Ascending aorta (tissue), 2 donors: ENCODE measurements around the gene NOC4L. TPM values are rescaled to one million over a fixed set of nuclear protein-coding genes. Genes with fewer than 3 reads are reported as not detected.
A peak's percentile ranks its signal among the peaks of the same experiment; 100 is the strongest.

Experiments used
- DNase-seq, 2 donors: peaks; one replicate each; pipeline ENCODE4 v3.0.0-alpha.2; 2019; ENCODE audit warnings: low spot score in 2 of 2
- H3K27ac ChIP-seq, 2 donors: fragments of 200-600 bp; sonication (generic); one replicate each; pipeline ENCODE4 v1.5.1; 2016 to 2017; ENCODE audit warnings: mild to moderate bottlenecking in 1 of 2
- H3K27me3 ChIP-seq: fragments of 200-600 bp; sonication (generic); one replicate; pipeline ENCODE4 v1.5.1; 2017
- H3K36me3 ChIP-seq, 2 donors: fragments of 200-600 bp; sonication (generic); one replicate each; pipeline ENCODE4 v1.5.1; 2016
- H3K4me1 ChIP-seq, 2 donors: fragments of 200-600 bp; sonication (generic); one replicate each; pipeline ENCODE4 v1.5.1; 2016 to 2017; ENCODE audit warnings: mild to moderate bottlenecking in 1 of 2
- H3K4me3 ChIP-seq, 2 donors: fragments of 200-600 bp; sonication (generic); one replicate each; pipeline ENCODE4 v1.5.1; 2016 to 2017; ENCODE audit warnings: mild to moderate bottlenecking in 1 of 2
- H3K9me3 ChIP-seq, 2 donors: fragments of 200-600 bp; sonication (generic); one replicate each; pipeline ENCODE4 v1.5.1; 2016
- CTCF ChIP-seq, 3 experiments: fragments of 200-600 bp in 2 of 3; fragments of 450-650 bp in 1 of 3; sonication (generic) in 2 of 3; IDR thresholded peaks; one replicate each; pipeline ENCODE4 v1.5.1; 2016 to 2019; ENCODE audit warnings: antibody characterized with exemption in 3 of 3, mild to moderate bottlenecking in 1 of 3, moderate library complexity in 1 of 3
- intact Hi-C: fragments of 100-400 bp; cut with DNase I; formaldehyde crosslinking; loops from one replicate; pipeline ENCODE4 v1.15.1; 2023
- total RNA-seq: library from RNA; depleted of rRNA; stranded (reverse); fragments of >200 nt; gene quantifications from one replicate; pipeline ENCODE4 v1.1.0, GENCODE V29; 2016

The NOC4L gene
- total RNA-seq, 1 donor from 2014 or later = 9.2 TPM

GRCh38 chr12:132154341-132154761, 10.1 kb downstream of the NOC4L start:
- H3K36me3 ChIP-seq = peaks cover 18 to 30% of the 10 kb centered on the region in 2 donors
- TF ChIP-seq CTCF (IDR thresholded peaks at IDR 0.05) = no peak
- H3K27me3 ChIP-seq = no peaks in the 10 kb centered on the region
- no peaks in the 10 kb centered on the region for H3K9me3 ChIP-seq
- H3K4me3 ChIP-seq = peak overlapping the region; percentile 22 to 55
- intact Hi-C loops = loop anchor here (2.0 kb wide), 1 partner anchor 460 kb away; no protein-coding TSS in a partner anchor
- H3K27ac ChIP-seq = no peak overlapping the region
- no peaks in the 10 kb centered on the region for H3K4me1 ChIP-seq
- DNase-seq = no peak

- no peaks in the 10 kb centered on the region for H3K27me3 ChIP-seq
- H3K4me3 ChIP-seq = no peak overlapping the region
- TF ChIP-seq CTCF (IDR thresholded peaks at IDR 0.05) = no peak
- no peaks in the 10 kb centered on the region for H3K4me1 ChIP-seq
- no peak for DNase-seq
- H3K27ac ChIP-seq = no peak overlapping the region
- intact Hi-C loops = loop anchor here (2.0 kb wide), 1 partner anchor 460 kb away; no protein-coding TSS in a partner anchor
- no peaks in the 10 kb centered on the region for H3K9me3 ChIP-seq
- peaks cover 18 to 30% of the 10 kb centered on the region in 2 donors for H3K36me3 ChIP-seq
Measured at GRCh38 chr12:132154941-132155770, 10.9 kb downstream of the NOC4L start.

- intact Hi-C loops = loop anchor here (2.0 kb wide), 1 partner anchor 459 kb away; no protein-coding TSS in a partner anchor
- Histone ChIP-seq H3K27me3 (no peaks in the 10 kb centered on the region), H3K4me3 (no peak overlapping the region), H3K27ac (no peak overlapping the region), H3K9me3 (no peaks in the 10 kb centered on the region), H3K4me1 (no peaks in the 10 kb centered on the region), H3K36me3 (peaks cover 18 to 26% of the 10 kb centered on the region in 2 donors)
- no peak for TF ChIP-seq CTCF (IDR thresholded peaks at IDR 0.05)
- DNase-seq = no peak
Measured at GRCh38 chr12:132155771-132156572, 11.7 kb downstream of the NOC4L start.

GRCh38 chr12:132156573-132157325, 12.5 kb downstream of the NOC4L start:
- peaks cover 11 to 18% of the 10 kb centered on the region in 2 donors for H3K36me3 ChIP-seq
- H3K27me3 ChIP-seq = no peaks in the 10 kb centered on the region
- TF ChIP-seq CTCF (IDR thresholded peaks at IDR 0.05) = no peak
- H3K9me3 ChIP-seq = no peaks in the 10 kb centered on the region
- no peak overlapping the region for H3K4me3 ChIP-seq
- no peaks in the 10 kb centered on the region for H3K4me1 ChIP-seq
- intact Hi-C loops = no loop called here
- DNase-seq = no peak
- H3K27ac ChIP-seq = no peak overlapping the region

GRCh38 chr12:132157733-132158409, 13.6 kb downstream of the NOC4L start:
- intact Hi-C loops = no loop called here
- no peak overlapping the region for H3K4me3 ChIP-seq
- H3K27ac ChIP-seq = no peak overlapping the region
- peaks cover 5 to 14% of the 10 kb centered on the region in 2 donors for H3K36me3 ChIP-seq
- peaks cover under 1% of the 10 kb centered on the region in 2 donors for H3K4me1 ChIP-seq
- no peak for DNase-seq
- no peak for TF ChIP-seq CTCF (IDR thresholded peaks at IDR 0.05)
- no peaks in the 10 kb centered on the region for H3K9me3 ChIP-seq
- no peaks in the 10 kb centered on the region for H3K27me3 ChIP-seq
